H1 (cell line): ENCODE data around the gene ME1.

Experiments used
- BRCA1 ChIP-seq: IDR thresholded peaks from 2 replicates; pipeline ENCODE4 v1.6.1; 2012; ENCODE audit warnings: low read depth, low read length, improper control_type of control experiment
- E2F6 ChIP-seq: IDR thresholded peaks from 2 replicates; pipeline ENCODE4 v1.6.1; 2012; ENCODE audit warnings: inconsistent platforms
- HDAC6 ChIP-seq: IDR thresholded peaks from one replicate; pipeline ENCODE4 v1.7.1; 2012; ENCODE audit warnings: low read depth, mild to moderate bottlenecking, inconsistent platforms, low read length, moderate library complexity
- KDM1A ChIP-seq: fragments of 200-600, 300-600 bp; sonication (generic); IDR thresholded peaks from 2 replicates; pipeline ENCODE4 v1.7.1; 2016; ENCODE audit warnings: mild to moderate bottlenecking, low read length, borderline replicate concordance
- TF ChIP-seq, protein P1 (sequence below), 3 experiments: IDR thresholded peaks; 1 replicate in 2 of 3; 2 replicates in 1 of 3; pipeline versions ENCODE4 v1.5.1 to v1.6.1; 2011; ENCODE audit warnings: low read length in 3 of 3, mild to moderate bottlenecking in 3 of 3, inconsistent platforms in 2 of 3, low read depth in 1 of 3, moderate library complexity in 1 of 3; ENCODE audit not compliant: insufficient read depth in 1 of 3; ENCODE audit errors: control extremely low read depth in 1 of 3

- no peak for TF ChIP-seq BRCA1
- TF ChIP-seq HDAC6: no peak
- TF ChIP-seq, protein P1, sequence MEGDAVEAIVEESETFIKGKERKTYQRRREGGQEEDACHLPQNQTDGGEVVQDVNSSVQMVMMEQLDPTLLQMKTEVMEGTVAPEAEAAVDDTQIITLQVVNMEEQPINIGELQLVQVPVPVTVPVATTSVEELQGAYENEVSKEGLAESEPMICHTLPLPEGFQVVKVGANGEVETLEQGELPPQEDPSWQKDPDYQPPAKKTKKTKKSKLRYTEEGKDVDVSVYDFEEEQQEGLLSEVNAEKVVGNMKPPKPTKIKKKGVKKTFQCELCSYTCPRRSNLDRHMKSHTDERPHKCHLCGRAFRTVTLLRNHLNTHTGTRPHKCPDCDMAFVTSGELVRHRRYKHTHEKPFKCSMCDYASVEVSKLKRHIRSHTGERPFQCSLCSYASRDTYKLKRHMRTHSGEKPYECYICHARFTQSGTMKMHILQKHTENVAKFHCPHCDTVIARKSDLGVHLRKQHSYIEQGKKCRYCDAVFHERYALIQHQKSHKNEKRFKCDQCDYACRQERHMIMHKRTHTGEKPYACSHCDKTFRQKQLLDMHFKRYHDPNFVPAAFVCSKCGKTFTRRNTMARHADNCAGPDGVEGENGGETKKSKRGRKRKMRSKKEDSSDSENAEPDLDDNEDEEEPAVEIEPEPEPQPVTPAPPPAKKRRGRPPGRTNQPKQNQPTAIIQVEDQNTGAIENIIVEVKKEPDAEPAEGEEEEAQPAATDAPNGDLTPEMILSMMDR (IDR thresholded peaks at IDR 0.05; ENCODE audit: control extremely low read depth in 1 of 3, insufficient read depth in 1 of 3, low read depth in 1 of 3, low read length in 3 of 3): no peak
- no peak for TF ChIP-seq E2F6
- no peak for TF ChIP-seq KDM1A
Observed at GRCh38 chr6:83443516-83443915, 12.7 kb upstream of the ME1 start.
